ENCODE measurements around the gene DNLZ. TPM values are rescaled to one million over a fixed set of nuclear protein-coding genes. Genes with fewer than 3 reads are reported as not detected.
"Not testable (repeated sequence)": the region's sequence is repeated elsewhere in the genome, so short reads cannot be mapped to it uniquely, and the experiment has no call there.

DNLZ gene
- 8.2 and 17.4 TPM in 2 replicates for total RNA-seq

DNA sequence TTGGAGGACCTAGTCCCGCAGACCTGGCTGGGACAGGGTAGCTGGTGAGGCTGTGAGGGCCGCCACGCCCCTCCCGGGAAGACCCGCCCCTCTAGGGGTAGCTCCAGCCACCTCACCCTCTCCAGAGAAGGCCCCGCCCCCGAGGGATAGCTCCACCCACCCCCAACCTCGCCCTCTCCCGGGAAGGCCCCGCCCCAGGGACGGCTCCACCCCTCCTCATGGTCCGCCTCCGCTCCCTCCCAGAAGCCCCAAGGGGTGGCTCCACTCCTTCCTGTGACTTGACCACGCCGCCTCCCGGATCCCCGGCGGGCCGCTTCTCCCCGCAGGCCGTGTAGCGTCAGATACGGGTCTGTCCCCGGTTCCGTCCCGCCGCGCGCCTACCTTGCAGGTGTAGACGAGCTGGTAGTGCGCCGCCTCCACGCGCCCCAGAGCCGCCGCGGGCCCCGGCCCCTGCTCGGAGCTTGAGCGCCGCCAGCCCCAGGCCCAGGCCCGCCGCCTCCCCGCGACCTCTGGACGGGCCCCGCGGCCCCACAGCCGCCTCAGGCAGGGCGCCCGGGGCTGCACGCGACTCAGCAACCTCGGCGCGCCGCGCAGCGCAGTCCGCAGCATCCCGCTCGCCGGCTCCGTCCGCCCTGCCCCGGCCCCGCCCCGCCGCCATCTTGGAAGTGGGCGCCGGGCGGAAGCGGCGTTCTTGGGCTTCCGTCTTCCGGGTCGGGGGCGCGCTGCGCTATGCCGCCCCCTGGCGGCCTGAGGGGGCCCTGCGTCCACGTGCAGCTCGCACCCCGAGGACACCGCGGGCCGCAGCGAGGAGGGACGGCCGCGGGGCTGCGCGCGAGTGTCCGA lies at the start of gene DNLZ:
TSS of gene DNLZ (minus strand) at position 639 of the 843 bp plus-strand sequence. CDS start at position 609, 30 bp downstream.
- DNase-seq (ENCODE audit: low read depth) = peak; percentile 96
- TF ChIP-seq, protein P1, sequence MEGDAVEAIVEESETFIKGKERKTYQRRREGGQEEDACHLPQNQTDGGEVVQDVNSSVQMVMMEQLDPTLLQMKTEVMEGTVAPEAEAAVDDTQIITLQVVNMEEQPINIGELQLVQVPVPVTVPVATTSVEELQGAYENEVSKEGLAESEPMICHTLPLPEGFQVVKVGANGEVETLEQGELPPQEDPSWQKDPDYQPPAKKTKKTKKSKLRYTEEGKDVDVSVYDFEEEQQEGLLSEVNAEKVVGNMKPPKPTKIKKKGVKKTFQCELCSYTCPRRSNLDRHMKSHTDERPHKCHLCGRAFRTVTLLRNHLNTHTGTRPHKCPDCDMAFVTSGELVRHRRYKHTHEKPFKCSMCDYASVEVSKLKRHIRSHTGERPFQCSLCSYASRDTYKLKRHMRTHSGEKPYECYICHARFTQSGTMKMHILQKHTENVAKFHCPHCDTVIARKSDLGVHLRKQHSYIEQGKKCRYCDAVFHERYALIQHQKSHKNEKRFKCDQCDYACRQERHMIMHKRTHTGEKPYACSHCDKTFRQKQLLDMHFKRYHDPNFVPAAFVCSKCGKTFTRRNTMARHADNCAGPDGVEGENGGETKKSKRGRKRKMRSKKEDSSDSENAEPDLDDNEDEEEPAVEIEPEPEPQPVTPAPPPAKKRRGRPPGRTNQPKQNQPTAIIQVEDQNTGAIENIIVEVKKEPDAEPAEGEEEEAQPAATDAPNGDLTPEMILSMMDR (IDR thresholded peaks at IDR 0.05; ENCODE audit: insufficient read depth, low read depth, low read length) = peak; percentile 77
- H3K4me3 ChIP-seq (ENCODE audit: low read depth, low read length) = peak within 1 kb of the TSS; percentile 75

DNA sequence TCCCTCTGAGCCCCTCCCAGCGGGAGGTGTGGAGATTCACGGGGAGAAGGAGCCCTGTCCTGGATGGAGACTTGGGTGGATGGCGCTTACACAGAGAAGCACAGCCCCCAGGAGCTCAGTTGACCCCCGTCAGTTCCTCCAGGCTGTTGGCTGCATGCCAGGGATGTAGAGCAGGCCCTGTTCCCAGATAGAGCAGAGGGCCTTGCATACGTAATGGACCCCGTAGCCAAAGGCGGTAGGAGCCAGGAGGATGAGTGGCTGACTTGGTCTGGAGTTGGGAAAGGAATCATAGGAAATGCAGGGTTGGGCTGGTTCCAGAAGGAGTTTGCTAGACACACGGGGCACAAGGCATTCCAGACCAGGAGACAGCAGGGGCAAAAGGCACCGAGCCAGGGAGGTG lies 49.4 kb upstream of the DNLZ start:
- TF ChIP-seq, protein P1 (IDR thresholded peaks at IDR 0.05; ENCODE audit: insufficient read depth, low read depth, low read length) = no peak
- no peak for DNase-seq (ENCODE audit: low read depth)
- H3K4me3 ChIP-seq (ENCODE audit: low read depth, low read length) = no peak overlapping the region

DNA sequence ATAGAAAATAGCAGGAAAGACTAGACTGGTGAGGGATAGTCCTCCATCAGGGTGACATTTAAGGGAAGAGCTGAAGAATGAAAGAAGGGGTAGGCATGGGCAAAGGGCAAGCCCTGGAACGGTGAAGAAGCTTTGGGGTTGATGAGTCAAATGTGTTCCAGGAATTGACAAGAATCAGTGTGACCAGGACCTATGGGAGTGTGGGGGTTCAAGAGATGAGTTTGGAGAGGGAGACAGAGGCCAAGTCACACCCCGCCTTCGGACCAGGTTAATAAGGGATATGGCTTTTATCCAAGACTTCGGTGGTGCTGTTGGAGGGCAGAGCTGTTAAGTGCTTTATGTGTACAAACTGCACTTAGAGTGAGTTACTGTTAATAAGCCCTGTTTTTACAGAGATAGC lies 47.8 kb upstream of the DNLZ start:
- DNase-seq (ENCODE audit: low read depth) = no peak
- TF ChIP-seq, protein P1 (IDR thresholded peaks at IDR 0.05; ENCODE audit: insufficient read depth, low read depth, low read length) = no peak
- H3K4me3 ChIP-seq (ENCODE audit: low read depth, low read length) = peak overlapping the region; percentile 98

DNA sequence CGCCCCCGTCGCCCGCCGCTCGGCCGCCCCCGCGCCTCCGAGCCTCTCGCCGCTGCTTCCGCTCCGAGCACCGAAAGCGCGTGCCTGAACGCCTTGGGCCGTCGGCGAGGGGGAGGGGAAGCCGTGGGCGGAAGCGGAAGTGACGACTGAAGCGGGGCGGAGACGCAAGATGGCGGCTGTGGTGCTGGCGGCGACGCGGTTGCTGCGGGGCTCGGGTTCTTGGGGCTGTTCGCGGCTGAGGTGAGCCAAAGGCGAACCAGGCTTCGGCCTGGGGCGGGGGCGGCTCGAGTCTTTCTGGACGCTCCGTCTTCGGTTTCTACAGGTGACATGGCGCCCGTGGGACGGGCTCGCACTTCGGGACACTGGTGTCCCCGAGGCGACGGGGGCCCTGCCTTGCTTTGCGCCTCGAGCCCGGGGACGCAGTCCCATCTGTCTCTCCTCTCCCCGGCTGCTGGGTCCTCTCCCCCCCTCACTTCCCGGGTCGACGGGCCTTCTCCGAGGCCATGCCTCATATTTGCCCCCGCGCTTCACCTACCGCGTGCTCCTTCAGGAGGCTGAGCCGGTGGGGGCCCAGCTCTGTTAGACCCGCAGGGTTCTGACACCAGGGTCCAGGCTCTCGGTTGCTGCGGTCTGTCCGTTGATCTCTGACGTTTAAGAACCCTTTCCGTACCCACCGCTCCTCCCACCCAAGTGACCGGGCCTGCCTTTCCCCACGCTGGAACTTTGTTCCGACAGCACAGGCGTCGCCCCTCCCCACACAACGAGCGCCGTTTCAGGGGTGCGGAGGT lies 47.1 kb upstream of the DNLZ start, which contains the start of the genes ENTR1 and PMPCA:
TSS of gene ENTR1 (minus strand) at position 115 of the 788 bp plus-strand sequence. CDS start 217 bp downstream, outside the sequence.
TSS of gene PMPCA (plus strand) at position 159 of the 788 bp plus-strand sequence. CDS start at position 170, 11 bp downstream.
- DNase-seq (ENCODE audit: low read depth) = peak; percentile 90
- TF ChIP-seq, protein P1 (IDR thresholded peaks at IDR 0.05; ENCODE audit: insufficient read depth, low read depth, low read length) = no peak

DNA sequence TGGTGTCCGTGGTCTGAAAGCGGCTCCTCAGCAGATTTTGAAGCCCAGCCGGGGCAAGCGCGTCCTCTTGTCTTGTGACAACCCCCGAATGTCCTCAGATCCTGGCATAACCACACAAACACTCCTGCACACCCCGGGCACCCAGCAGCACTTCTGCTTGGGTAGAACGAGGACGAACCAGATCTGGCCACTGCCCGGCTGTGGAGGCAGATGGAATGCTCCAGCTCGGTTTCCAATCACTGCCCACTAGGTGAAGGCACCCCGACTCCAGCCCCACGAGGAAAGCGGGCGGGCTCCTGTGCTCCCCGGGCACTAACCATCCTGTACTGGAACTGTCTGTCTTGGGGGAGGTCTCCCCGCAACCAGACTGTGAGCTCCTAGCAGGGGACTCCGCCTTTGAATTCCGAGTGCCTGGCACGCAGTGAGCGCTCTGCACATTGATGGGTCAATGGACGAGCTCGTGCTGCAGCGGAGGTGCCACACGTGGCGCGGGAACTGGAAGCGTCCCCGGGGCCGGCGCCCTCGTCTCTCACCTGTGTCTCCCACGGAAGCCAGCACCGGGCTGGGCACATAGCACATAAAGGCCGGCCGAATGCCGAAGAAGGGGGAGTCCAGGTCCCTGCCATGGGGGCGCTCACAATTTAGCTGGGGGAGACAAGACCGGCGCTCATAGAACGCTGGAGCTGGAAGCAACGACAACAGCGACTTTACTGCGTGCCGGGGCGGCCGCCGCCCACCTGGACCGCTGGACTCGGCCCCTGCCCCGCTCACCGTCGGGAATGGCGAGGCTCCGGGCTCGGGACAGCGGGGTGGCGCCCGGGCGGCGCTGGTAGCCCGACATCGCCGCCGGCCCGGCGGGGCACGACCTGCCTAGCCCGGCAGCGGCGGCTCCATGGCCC lies 46.3 kb upstream of the DNLZ start:
- DNase-seq (ENCODE audit: low read depth) = peak; percentile 36
- peak overlapping the region; percentile 98 for H3K4me3 ChIP-seq (ENCODE audit: low read depth, low read length)
- TF ChIP-seq, protein P1 (IDR thresholded peaks at IDR 0.05; ENCODE audit: insufficient read depth, low read depth, low read length) = no peak

More for the DNA sequence above, 47.1 kb upstream of the DNLZ start, which contains the start of the genes ENTR1 and PMPCA:
- peak within 1 kb of the TSS; percentile 98 for H3K4me3 ChIP-seq (ENCODE audit: low read depth, low read length)

DNA sequence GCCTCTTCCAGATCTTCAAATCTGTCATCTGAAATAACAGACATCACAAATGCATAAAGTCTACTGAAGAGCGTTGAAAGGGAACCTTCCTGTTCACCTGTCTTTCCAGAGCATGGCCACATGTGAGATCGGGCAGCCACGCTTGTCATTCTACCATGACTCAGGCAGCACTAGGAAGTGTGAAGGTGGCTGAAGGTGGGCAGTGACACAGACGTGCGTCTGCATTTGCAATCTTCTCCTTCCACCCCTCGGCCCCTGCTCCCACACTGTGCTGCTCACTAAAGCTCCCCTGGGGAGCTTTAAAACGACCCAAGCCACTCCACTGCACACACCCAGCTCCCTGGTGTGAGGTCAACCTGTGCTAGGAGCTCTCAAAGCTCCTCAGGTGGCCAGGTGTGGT lies 44.4 kb upstream of the DNLZ start:
- TF ChIP-seq, protein P1 (IDR thresholded peaks at IDR 0.05; ENCODE audit: insufficient read depth, low read depth, low read length) = no peak
- DNase-seq (ENCODE audit: low read depth) = no peak
- H3K4me3 ChIP-seq (ENCODE audit: low read depth, low read length) = no peak overlapping the region

DNA sequence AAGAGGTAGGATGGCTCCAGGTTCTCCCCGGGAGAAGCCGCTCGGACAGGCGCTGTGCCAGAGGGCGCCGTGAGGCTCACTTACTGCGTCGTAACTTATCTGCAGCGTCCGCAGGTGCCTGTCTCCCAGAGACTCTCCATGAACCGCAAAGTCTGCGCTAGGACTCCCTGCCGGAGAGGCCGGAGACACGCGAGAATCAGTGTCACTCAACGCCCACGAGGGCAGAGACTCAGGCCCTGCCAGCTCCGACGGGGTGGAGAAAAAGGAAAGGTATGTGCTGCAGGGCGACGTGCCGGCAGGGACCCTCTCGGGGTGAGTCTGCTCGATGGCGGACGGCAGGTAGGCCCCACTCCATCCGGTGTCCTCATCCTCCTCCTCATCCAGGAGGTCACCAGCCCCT lies 43.5 kb upstream of the DNLZ start:
- DNase-seq (ENCODE audit: low read depth) = not testable (repeated sequence)

DNA sequence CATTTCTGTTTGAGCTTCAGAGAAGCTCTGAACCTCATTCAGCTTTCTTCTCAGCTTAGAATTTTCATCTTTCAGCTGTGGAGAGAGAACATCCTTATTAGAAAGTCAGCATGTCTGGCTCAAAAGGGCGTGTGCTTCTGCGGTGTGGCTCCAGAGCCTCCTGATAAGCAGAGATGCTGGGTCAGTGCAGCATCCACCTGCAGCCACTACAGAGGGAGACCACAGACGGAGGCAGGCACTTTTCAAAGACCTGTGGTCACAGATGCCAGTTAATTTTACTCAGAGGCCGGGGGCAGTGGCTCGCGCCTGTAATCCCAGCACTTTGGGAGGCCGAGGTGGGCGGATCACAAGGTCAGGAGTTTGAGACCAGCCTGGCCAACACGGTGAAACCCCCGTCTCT lies 42.4 kb upstream of the DNLZ start:
- DNase-seq (ENCODE audit: low read depth); H3K4me3 ChIP-seq (ENCODE audit: low read depth, low read length): not testable (repeated sequence)

More for the DNA sequence above, 43.5 kb upstream of the DNLZ start:
- H3K4me3 ChIP-seq (ENCODE audit: low read depth, low read length) = not testable (repeated sequence)

Data from fibroblast of villous mesenchyme (primary cell).